Uterus (tissue), 2 donors: ENCODE measurements around the gene MSI2.

ENCODE experiments used
- CTCF ChIP-seq, 4 experiments: fragments of 200-600 bp in 2 of 4; fragments of 450-650 bp in 2 of 4; sonication (generic) in 2 of 4; IDR thresholded peaks; one replicate each; pipeline ENCODE4 v1.5.1; 2016 to 2019; ENCODE audit warnings: antibody characterized with exemption in 4 of 4, mild to moderate bottlenecking in 2 of 4, moderate library complexity in 1 of 4
- POLR2A ChIP-seq, 2 donors: fragments of 450-650 bp; IDR thresholded peaks; one replicate each; pipeline ENCODE4 v1.6.1; 2016; ENCODE audit warnings: antibody characterized with exemption in 2 of 2, mild to moderate bottlenecking in 1 of 2, moderate library complexity in 1 of 2

GRCh38 chr17:57703273-57703672 is 446.9 kb downstream of the MSI2 start:
- no peak for TF ChIP-seq POLR2A (IDR thresholded peaks at IDR 0.05)
- no peak for TF ChIP-seq CTCF (IDR thresholded peaks at IDR 0.05)
